GM18508 (cell line): ENCODE data around the gene EXT2.

Source experiments
- ATAC-seq: cut with Tn5 transposase; IDR thresholded peaks from one replicate; pipeline ENCODE4 v1.9.1; 2021; ENCODE audit warnings: moderate number of reproducible peaks; ENCODE audit not compliant: insufficient read depth, unreplicated experiment

Gene EXT2

DNA sequence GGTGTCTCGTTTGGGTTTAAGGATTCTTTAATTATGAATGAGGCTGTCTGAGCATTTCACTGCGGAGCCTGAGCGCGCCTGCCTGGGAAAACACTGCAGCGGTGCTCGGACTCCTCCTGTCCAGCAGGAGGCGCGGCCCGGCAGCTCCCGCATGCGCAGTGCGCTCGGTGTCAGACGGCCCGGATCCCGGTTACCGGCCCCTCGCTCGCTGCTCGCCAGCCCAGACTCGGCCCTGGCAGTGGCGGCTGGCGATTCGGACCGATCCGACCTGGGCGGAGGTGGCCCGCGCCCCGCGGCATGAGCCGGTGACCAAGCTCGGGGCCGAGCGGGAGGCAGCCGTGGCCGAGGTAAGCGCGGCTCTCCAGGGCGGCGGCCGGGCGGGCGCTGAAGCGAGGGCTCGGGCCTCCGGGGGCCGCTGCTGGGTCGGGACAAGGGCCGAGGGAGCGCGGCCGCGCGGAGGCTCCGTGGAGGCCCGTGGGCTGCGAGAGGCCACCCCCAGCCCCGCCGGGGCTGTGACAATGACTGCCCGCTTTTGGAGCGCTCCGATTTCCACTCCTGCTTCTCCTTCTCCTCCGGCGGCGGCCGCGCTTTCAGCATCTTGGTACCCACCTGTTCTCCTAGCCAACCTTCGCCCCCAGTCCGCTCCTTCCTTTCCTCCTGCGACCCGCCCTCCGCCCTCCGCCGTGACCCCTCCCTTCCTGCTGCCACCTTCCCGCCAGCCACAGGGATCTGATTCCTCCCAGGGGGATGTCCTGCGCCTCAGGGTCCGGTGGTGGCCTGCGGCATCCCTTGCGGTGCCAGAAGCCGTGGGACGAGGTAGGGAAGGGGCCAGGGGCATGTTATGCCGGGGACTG lies at the start of gene EXT2:
TSS of gene EXT2 (plus strand) at position 173 of the 854 bp plus-strand sequence. CDS start 12,035 bp downstream, outside the sequence.
- peak; percentile 52 for ATAC-seq

DNA sequence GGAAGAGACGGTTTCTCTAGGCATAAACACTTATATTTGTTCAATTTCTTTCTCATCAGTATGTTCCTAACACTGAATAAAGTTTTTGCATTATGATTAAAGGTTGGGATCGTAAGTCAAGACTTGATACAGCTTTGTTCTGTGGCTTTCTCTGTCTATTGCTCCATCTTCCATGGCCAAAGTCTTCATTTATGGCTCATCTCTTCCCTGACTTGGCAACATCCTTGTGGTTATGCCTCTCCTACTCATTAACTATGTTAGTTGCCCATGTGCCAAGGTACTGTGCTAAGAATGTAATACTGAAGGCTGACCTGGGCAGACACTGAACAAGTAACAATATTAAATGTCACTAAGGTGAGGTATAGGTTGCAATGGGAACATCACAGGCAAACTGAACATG lies 49.3 kb upstream of the EXT2 start:
- ATAC-seq: no peak

DNA sequence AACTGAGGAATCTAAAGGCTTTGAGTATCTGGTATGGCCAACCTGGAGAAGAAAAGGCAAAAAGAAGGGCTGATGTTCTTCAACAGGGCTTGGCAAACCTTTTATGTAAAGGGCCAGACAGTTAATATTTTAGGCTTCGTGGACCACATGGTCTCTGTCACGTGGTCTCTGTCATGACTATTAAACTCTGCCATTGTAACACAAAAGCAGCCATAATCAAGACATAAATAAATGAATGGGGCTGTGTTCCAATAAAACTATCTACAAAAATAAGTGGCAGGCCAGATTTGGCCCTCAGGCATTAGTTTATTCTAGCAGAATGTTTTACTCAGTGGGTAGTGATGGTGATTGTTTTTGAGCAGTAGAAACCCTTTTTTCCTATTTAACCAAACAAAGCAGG lies 48.2 kb upstream of the EXT2 start:
- ATAC-seq: no peak

DNA sequence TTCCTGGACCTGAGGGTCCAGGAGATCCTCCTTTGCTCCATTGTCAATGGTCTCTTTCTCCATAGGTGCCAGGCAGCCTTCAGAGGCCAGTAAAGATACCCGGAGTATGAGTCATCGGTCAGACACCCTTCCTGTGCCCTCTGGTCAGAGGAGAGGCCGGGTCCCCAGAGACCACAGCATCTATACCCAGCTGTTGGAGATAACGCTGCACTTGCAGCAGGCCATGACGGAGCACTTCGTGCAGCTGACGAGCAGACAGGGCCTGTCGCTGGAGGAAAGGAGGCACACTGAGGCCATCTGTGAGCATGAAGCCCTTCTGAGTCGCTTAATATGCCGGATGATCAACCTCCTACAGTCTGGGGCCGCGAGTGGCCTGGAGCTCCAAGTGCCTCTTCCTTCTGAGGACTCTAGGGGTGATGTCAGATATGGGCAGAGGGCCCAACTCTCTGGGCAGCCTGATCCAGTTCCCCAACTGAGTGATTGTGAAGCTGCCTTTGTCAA lies 47.5 kb upstream of the EXT2 start, which contains the start of gene ACCSL:
TSS of gene ACCSL (plus strand) at position 51 of the 501 bp plus-strand sequence. CDS start at position 107, 56 bp downstream.
- ATAC-seq: no peak

DNA sequence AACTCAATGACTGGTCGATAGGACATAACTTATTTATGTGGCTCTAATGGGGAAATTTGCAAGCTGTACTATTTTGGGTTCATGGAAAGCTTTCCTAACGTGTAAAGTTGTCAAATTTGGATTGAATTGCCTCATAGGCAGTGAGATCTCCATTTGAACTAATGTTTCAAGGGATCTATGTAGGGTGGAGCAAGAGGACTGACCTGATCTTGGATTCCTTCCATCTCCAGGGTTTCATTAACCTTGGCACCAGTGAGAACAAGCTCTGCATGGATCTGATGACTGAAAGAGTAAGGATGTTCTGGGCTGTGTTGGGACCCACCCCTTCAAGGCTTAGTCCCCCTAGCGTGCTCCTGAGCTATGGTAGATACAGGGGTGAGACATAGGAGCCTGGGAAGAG lies 45.6 kb upstream of the EXT2 start:
- ATAC-seq: no peak

DNA sequence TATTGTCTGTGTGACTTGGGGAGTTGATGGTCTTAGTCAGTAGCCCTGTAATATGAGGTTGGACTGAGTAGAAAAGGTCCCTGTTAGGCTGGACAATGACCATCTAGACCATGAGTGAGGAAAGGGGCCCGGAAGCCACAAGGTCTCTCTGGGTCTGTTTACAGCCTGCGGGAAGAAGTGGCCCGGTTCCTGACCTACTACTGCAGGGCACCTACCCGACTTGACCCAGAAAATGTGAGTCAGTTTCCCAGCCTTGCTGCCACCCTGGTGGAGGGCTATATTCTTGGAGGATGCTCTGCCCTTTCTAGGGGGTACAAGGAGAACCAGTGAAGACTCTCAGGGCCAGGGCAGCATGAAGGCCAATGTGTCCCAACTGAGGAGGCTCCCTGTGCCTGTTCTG lies 44.3 kb upstream of the EXT2 start:
- ATAC-seq: no peak

DNA sequence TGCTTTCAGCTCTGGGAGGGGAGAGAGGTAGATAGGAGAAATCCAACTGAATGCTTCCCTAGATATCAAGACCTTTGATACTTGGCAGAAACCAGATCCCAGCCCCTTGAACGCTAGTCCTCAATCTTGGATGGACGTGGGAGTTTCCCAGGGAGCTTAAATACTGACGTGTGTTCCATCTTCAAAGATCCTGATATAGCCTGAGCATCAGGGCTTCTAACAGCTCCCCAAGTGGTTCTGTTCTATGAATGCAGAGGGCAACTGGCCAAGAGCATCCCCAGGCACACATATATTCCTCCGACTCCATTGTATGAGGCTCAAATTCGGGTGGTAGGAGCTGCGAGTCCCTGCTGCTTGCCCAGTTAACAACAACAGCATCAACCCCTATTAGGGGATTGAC lies 38.1 kb upstream of the EXT2 start:
- no peak for ATAC-seq

DNA sequence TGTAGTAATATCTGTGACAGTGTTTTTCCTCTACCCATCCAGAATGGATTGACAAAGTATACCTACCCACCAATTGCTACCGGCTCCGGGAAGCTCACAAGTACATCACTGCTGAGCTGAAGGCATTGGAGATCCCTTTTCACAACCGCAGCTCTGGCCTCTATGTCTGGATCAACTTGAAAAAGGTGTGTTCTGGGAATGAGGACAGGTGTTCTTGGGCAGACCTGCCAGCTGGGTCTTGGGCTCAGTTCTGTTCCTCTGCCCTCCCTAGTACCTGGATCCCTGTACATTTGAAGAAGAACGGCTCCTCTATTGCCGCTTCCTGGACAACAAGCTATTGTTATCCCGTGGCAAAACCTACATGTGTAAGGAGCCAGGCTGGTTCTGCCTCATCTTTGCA lies 37.2 kb upstream of the EXT2 start:
- ATAC-seq: no peak

DNA sequence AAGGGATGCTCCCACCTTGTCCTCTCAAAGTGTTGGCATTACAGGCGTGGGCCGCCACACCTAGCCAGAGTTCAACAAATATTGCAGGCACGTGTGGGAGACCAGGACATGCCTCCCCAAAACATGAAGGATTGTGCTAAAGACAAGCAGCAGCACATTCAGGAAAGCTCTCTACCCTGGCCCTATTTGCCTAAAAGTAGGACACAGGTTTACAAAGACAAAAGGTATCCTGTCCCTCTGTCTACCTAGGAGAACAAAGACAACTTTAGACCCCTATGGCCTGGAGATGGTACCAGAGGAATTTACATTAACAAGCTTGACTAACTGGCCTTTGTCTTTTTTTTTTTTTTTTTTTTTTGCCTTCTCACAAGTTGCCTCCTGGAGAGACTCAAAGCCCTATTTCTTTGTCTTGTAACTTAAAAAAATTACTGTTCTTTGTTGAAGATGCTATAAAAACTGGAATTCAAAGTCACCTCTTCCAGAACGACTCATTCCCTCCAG lies 30.3 kb upstream of the EXT2 start:
- no peak for ATAC-seq

DNA sequence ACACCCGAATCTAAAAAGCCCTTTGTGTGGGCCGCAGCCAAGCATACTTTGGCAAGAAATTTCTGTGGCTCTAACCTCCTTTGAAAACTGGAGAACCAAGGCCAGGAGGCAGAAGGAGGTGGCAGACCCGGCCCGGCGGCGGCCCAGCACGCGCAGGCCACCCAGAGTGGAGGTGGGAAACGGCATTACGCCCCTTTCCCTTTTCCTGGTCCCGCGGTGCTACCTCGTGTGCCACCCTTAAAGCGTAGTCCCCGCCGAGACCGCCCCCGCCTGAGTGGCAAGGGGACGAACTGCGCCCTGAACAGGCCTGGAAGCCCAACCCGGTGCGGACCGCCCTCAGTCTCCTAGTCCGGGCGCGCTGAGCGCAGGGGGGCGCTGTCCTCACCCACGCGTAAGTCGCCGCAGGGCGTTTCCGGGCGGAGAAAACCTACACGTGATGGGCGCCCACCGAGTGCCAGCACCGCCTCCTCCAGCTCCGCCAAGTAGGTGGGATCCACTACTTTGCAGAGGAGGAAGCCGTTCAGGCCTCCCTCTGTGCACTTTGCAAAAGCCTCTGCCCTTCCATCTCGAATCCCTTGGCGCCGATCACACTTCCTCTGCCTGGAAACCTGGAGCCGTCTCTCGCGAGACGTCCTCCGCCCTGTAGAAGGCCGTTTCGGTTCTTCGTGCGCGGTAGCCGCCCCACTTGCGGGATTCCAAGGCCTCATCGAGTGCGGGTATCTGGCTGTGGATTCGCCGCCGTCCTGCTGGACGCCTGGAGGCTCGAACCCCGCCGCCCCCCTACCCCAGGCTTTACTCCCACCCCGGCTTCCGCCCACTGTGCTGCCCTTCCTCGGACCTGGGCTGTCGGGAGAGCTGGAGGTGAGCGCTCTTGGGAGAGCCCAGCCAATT lies 29.4 kb upstream of the EXT2 start, which contains the start of gene ACCS:
TSS of gene ACCS (plus strand) at position 430 of the 891 bp plus-strand sequence. CDS start 1,358 bp downstream, outside the sequence.
- ATAC-seq: peak; percentile 73

DNA sequence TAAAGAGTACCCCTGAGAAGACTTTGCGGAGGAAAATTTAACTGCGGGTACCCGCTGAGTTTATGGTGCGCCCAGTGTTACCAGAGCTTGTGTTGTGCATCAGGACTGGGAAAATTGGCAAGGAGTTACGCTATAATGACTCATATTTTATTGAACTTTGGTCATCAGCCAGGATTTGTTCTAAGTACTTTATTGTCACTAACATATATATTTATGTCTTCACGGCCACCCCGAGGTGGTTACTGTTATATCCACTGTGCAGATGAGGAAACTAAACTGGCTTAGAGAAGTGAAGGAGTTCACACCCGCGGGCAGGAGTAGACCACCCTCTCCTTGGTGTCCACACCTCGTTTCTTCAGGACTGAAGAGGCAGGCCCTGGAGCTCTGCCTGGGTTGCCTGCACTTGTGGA lies 28.7 kb upstream of the EXT2 start:
- no peak for ATAC-seq

DNA sequence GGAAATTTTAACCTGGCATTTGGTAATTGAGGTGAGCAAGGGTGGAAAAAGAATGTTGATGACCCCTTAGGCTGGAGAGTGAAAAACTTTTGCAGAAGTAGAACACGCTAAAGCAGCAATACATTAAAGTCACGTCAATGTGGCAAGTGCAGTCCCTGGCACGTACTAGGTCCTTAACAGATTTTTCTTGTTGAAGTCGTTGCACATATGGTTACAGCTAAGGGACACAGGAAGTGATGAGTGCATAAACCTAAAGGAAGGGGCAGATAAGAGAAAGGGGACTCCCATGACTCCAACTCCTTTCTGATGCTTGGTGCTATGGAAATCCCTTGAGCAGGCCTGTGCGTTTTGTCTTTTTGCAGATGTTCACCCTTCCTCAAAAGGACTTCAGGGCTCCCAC lies 28.2 kb upstream of the EXT2 start:
- no peak for ATAC-seq

DNA sequence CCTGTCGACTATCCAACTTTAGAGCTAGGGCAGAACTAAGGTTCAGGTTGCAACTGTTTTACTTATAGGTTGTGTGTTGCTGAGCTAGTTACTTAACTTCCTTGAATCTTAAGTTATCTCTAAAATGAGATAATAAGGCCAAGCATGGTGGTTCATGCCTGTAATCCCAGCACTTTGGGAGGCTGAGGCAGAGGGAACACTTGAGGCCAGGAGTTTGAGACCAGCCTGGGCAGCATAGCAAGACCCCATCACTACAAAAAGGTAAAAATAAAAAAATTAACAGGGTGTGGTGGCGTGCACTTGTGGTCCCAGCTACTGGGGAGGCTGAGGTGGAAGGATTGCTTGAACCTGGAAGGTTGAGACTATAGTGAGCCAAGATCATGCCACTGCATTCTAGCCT lies 27.3 kb upstream of the EXT2 start:
- ATAC-seq: no peak

DNA sequence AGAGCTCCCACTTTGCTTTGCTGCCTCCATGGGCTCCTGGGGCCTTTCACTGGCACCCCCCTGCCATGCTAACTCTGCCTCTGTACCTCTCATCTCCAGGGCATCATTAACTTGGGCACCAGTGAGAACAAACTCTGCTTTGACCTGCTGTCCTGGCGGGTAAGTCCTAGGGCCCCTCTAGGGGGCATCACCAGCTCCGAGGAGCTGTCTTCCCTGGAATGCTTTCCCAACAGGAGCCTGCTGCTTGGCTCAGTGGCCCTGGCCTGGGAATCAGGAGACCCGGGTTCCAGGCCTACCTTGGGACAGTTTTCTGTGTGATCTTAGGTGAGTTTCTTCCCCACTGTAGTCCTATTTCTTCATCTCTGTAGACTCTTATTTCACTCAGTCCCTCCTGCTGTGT lies 24.3 kb upstream of the EXT2 start:
- no peak for ATAC-seq

DNA sequence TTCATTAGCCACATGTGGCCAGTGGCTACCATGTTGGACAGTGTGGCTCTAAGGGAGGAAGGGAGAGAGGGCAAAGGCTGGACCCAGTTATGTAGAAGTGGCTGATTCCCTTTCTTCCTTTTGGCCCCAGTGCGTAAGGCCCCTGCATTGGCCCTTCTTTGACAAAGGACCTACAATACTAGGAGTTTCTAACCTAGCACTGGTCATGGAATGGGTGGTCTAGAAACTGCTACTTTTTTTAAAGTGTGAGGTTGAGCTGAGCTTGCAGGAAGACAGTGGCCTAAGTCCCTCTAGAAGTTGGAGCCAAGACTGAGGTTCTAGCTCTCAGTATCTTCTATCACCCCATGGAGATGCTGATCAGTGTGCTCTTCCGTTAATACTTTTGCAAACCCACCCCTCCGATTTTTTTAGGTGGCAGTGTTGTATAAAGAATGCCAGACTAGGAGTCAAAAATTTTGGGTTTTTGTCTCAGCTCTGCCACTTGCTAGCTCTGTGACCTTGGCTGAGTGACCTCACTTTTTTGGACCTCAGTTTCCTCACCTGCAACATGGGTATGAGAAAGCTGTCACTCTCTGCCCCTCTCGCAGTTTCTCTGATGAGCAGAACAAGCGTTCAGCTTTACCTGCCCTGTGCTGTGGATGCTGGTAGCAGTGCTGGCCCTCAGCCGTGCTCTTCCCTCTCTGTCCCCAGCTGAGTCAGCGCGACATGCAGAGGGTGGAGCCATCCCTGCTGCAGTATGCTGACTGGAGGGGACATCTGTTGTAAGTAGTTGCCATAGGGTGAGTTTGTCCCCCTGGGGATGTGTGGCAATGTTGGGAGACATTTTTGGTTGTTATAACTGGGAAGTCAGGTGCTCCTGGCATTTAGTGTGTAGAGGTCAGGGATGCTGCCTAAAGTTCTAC lies 22.5 kb upstream of the EXT2 start:
- ATAC-seq: no peak

DNA sequence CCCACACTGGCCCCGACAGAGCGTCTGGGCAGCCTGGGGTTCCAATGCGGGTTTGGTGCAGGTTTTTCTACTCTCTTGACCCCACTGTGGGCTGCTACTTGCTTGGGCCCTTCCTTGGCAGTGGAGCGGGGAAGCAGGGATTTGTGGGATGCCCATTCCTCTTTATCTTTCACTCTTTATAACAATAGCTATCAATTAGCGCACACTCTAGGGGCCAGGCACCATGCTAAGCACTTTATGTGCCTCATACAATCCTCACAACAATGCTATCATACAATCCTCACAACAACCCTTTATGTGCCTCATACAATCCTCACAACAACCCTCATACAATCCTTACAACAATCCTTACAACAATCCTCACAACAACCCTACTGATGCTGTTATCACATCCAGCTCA lies 16.7 kb upstream of the EXT2 start:
- ATAC-seq: no peak

DNA sequence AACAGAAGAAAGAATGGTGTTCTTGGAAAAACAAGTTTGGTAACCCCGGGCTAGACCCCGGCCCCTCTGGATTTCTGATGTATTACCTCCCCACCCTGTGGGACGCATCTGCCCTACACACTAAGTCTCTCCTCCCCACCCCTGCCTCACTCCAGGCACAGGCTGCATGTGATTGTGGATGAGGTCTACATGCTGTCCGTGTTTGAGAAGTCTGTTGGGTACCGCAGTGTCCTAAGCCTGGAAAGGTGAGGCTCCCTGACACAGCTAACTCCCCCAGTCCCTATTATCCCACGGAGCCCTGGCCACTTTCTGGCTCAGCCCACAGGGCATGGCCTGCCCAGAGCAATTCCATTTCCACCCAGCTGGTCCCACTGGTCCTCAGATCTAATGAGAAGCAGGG lies 16.1 kb upstream of the EXT2 start:
- ATAC-seq: no peak

DNA sequence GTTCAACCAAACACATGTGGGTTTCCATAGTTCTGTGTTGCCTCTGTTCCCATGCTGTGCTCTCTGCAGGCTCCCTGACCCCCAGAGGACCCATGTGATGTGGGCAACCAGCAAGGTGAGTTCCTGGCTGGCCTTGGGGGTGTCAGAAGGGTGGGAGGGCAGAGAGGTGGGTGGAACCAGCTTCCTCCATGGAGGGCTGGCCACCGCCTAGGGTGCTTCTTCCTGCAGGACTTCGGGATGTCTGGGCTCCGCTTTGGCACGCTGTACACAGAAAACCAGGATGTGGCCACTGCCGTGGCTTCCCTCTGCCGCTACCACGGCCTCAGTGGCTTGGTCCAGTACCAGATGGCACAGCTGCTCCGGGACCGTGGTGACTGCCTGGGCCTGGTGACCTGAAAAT lies 14.5 kb upstream of the EXT2 start:
- ATAC-seq: no peak

DNA sequence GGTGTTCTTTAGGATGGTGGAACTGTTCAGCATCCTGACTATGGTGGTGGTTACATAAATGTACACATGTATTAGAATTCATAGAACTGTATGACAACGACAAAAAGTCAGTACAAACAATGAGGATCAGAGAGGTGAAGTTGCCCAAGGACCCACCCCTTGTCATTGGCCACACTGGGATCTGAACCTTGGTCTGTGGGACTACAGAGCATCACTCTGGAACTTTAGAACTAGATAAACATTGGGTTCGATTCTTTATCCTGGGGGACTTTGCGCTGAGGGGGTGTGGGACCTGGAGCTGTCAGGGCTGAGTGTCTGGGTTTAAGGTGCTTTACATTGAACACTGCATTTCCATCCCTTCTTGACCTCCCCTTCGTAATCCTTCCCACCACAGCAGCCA lies 12.8 kb upstream of the EXT2 start:
- no peak for ATAC-seq

DNA sequence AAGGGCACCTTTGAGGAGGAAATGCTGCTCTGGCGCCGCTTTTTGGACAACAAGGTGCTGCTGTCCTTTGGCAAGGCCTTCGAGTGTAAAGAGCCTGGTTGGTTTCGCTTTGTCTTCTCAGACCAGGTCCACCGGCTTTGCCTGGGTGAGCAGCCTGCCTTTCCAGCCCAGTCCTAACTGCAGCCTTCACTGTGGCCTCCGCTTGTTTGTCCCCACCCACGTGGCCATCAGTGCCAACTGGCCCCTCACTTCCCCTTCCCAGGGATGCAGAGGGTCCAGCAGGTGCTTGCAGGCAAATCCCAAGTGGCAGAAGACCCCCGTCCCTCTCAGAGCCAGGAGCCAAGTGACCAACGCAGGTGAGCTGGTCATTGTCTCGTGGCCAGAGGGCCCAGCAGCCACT lies 12.0 kb upstream of the EXT2 start:
- no peak for ATAC-seq
